Liver (tissue), 9 donors: ENCODE results near the gene STAMBPL1. TPM values are rescaled to one million over a fixed set of nuclear protein-coding genes. Genes with fewer than 3 reads are reported as not detected.

Experiments
- DNase-seq: peaks from one replicate; pipeline ENCODE4 v3.0.0-alpha.2; 2017; ENCODE audit warnings: low spot score
- H3K27ac ChIP-seq, 2 donors: one replicate each; pipeline ENCODE4 v1.7.0; 2013; ENCODE audit warnings: inconsistent platforms in 2 of 2, low read length in 2 of 2, control low read depth in 1 of 2, low read depth in 1 of 2, mild to moderate bottlenecking in 1 of 2
- H3K27me3 ChIP-seq, 4 donors: one replicate each; pipeline versions ENCODE4 v1.6.1 to v1.7.0; 2013; ENCODE audit warnings: low read length in 3 of 4, inconsistent platforms in 1 of 4, mild to moderate bottlenecking in 1 of 4, moderate library complexity in 1 of 4; ENCODE audit not compliant: control insufficient read depth in 4 of 4, insufficient read depth in 4 of 4
- H3K36me3 ChIP-seq, 4 donors: one replicate each; pipeline versions ENCODE4 v1.6.1 to v1.7.0; 2013; ENCODE audit warnings: low read length in 3 of 4, mild to moderate bottlenecking in 3 of 4, low read depth in 1 of 4, moderate library complexity in 1 of 4; ENCODE audit not compliant: control insufficient read depth in 4 of 4, insufficient read depth in 3 of 4
- H3K4me1 ChIP-seq, 4 donors: one replicate each; pipeline versions ENCODE4 v1.6.1 to v1.7.0; 2013; ENCODE audit warnings: low read length in 3 of 4, mild to moderate bottlenecking in 3 of 4, moderate library complexity in 1 of 4; ENCODE audit not compliant: control insufficient read depth in 4 of 4, insufficient read depth in 4 of 4
- H3K4me3 ChIP-seq, 3 donors: one replicate each; pipeline versions ENCODE4 v1.6.1 to v1.7.0; 2013; ENCODE audit warnings: low read length in 3 of 3, control low read depth in 1 of 3, low read depth in 1 of 3, mild to moderate bottlenecking in 1 of 3
- H3K9ac ChIP-seq, 2 donors: one replicate each; pipeline ENCODE4 v1.7.0; 2013; ENCODE audit warnings: low read length in 2 of 2, mild to moderate bottlenecking in 2 of 2, moderate library complexity in 2 of 2, control low read depth in 1 of 2, low read depth in 1 of 2
- H3K9me3 ChIP-seq, 4 donors: one replicate each; pipeline versions ENCODE4 v1.6.1 to v1.7.0; 2013; ENCODE audit warnings: low read length in 3 of 4; ENCODE audit not compliant: control insufficient read depth in 4 of 4
- ATF3 ChIP-seq: IDR thresholded peaks from 2 replicates; pipeline ENCODE4 v1.6.1; 2016; ENCODE audit warnings: antibody characterized with exemption
- CTCF ChIP-seq: fragments of 150-350 bp; IDR thresholded peaks from 2 replicates; pipeline ENCODE4 v1.5.1; 2017; ENCODE audit warnings: improper control_type of control experiment, low read depth, low read length; ENCODE audit not compliant: missing input control
- EGR1 ChIP-seq, 2 donors: IDR thresholded peaks; 2 replicates each; pipeline ENCODE4 v1.6.1; 2016 to 2018; ENCODE audit warnings: antibody characterized with exemption in 2 of 2, low read depth in 2 of 2
- FOXA1 ChIP-seq: IDR thresholded peaks from 2 replicates; pipeline ENCODE4 v1.6.1; 2016; ENCODE audit warnings: antibody characterized with exemption
- FOXA2 ChIP-seq: IDR thresholded peaks from 2 replicates; pipeline ENCODE4 v1.6.1; 2016; ENCODE audit warnings: antibody characterized with exemption
- GABPA ChIP-seq, 2 donors: IDR thresholded peaks in 1 of 2; conservative IDR thresholded peaks in 1 of 2; 2 replicates each; pipeline ENCODE4 v1.6.1; 2016; ENCODE audit warnings: antibody characterized with exemption in 2 of 2, mild to moderate bottlenecking in 1 of 2, moderate library complexity in 1 of 2
- HNF4A ChIP-seq, 2 donors: conservative IDR thresholded peaks; 2 replicates each; pipeline ENCODE4 v1.6.1; 2016; ENCODE audit warnings: antibody characterized with exemption in 2 of 2, mild to moderate bottlenecking in 2 of 2
- HNF4G ChIP-seq: IDR thresholded peaks from 2 replicates; pipeline ENCODE4 v1.6.1; 2016; ENCODE audit warnings: antibody characterized with exemption
- JUND ChIP-seq, 2 donors: IDR thresholded peaks; 2 replicates each; pipeline ENCODE4 v1.6.1; 2016; ENCODE audit warnings: antibody characterized with exemption in 2 of 2
- RAD21 ChIP-seq, 2 donors: IDR thresholded peaks; 2 replicates each; pipeline ENCODE4 v1.6.1; 2016; ENCODE audit warnings: antibody characterized with exemption in 2 of 2, mild to moderate bottlenecking in 2 of 2
- REST ChIP-seq: IDR thresholded peaks from 2 replicates; pipeline ENCODE4 v1.6.1; 2016; ENCODE audit warnings: antibody characterized with exemption, mild to moderate bottlenecking
- RXRA ChIP-seq, 2 donors: IDR thresholded peaks; 2 replicates each; pipeline ENCODE4 v1.6.1; 2017 to 2018; ENCODE audit warnings: antibody characterized with exemption in 2 of 2, mild to moderate bottlenecking in 1 of 2
- SP1 ChIP-seq: IDR thresholded peaks from 2 replicates; pipeline ENCODE4 v1.6.1; 2018; ENCODE audit warnings: antibody characterized with exemption, mild to moderate bottlenecking
- TAF1 ChIP-seq: conservative IDR thresholded peaks from 2 replicates; pipeline ENCODE4 v1.6.1; 2016; ENCODE audit warnings: antibody characterized with exemption, mild to moderate bottlenecking
- YY1 ChIP-seq: IDR thresholded peaks from 2 replicates; pipeline ENCODE4 v1.6.1; 2016; ENCODE audit warnings: antibody characterized with exemption, mild to moderate bottlenecking
- ZBTB33 ChIP-seq: IDR thresholded peaks from 2 replicates; pipeline ENCODE4 v1.6.1; 2016; ENCODE audit warnings: antibody characterized with exemption
- WGBS: extraction: QIAGEN DNeasy Blood & Tissue Kit; methylation state at CpG from one replicate; pipeline ENCODE4 v1.1.7; 2013; 5-methylcytosine and 5-hydroxymethylcytosine counted together
- polyA plus RNA-seq, 2 donors: library from polyadenylated mRNA; stranded (reverse) in 1 of 2; unstranded in 1 of 2; fragments of 200-250 nt in 1 of 2; fragments of >200 nt in 1 of 2; fragmentation: Nextera tagmentation in 1 of 2; extraction: Ambion mirVana in 1 of 2; gene quantifications; one replicate each; pipeline versions ENCODE4 v1.2.1 to v1.2.3, GENCODE V29; 2013 to 2015
- total RNA-seq, 2 donors: library from RNA; depleted of rRNA; stranded (reverse); fragments of >200 nt; gene quantifications; one replicate each; pipeline ENCODE4 v1.2.3, GENCODE V29; 2014
- donor health status: healthy.
- donor health status: healthy.
- donor health status: healthy.
- donor health status: healthy.
- donor health status: healthy.

Gene STAMBPL1
- total and polyA plus RNA-seq, 4 donors, result 1.3 to 8.0 (median 3.7) TPM

GRCh38 chr10:88938938-88939337 lies 58.9 kb downstream of the STAMBPL1 start:
- no peak for DNase-seq
- Histone ChIP-seq H3K4me3 (no peak overlapping the region), H3K9ac (no peak overlapping the region), H3K4me1 (peaks cover 3 to 10% (median 7%) of the 10 kb centered on the region in 4 donors), H3K27me3 (no peaks in the 10 kb centered on the region), H3K36me3 (peaks cover 0 to 4% (median 0%) of the 10 kb centered on the region in 4 donors), H3K9me3 (no peaks in the 10 kb centered on the region), H3K27ac (no peak overlapping the region)
- 98% methylated on average over 2 of the region's 2 CpGs for WGBS
- no peak for TF ChIP-seq FOXA2
- no peak for TF ChIP-seq ATF3
- no peak for TF ChIP-seq ZBTB33
- no peak for TF ChIP-seq GABPA (IDR thresholded peaks at IDR 0.05 in 1 of 2, conservative IDR thresholded peaks at IDR 0.05 in 1 of 2)
- no peak for TF ChIP-seq HNF4G
- no peak for TF ChIP-seq RXRA (IDR thresholded peaks at IDR 0.05)
- TF ChIP-seq YY1, result no peak
- TF ChIP-seq FOXA1, result no peak
- no peak for TF ChIP-seq HNF4A (conservative IDR thresholded peaks at IDR 0.05)
- no peak for TF ChIP-seq TAF1
- no peak for TF ChIP-seq JUND (IDR thresholded peaks at IDR 0.05)
- no peak for TF ChIP-seq REST
- TF ChIP-seq RAD21 (IDR thresholded peaks at IDR 0.05), result no peak
- no peak for TF ChIP-seq EGR1 (IDR thresholded peaks at IDR 0.05; ENCODE audit: low read depth in 2 of 2)
- no peak for TF ChIP-seq SP1

- DNase-seq, result no peak
- Histone ChIP-seq H3K27ac (no peak overlapping the region), H3K27me3 (no peaks in the 10 kb centered on the region), H3K4me3 (no peak overlapping the region), H3K36me3 (peaks cover 0 to 4% (median 0%) of the 10 kb centered on the region in 4 donors), H3K9me3 (no peaks in the 10 kb centered on the region), H3K9ac (no peak overlapping the region), H3K4me1 (no peaks in the 10 kb centered on the region)
- WGBS, result 95% methylated on average over 6 of the region's 6 CpGs
- TF ChIP-seq ATF3 (no peak), REST (no peak), TAF1 (no peak), CTCF (no peak), YY1 (no peak), ZBTB33 (no peak), RXRA (IDR thresholded peaks at IDR 0.05) (no peak), RAD21 (IDR thresholded peaks at IDR 0.05) (no peak), FOXA1 (no peak), SP1 (no peak)
Observed at GRCh38 chr10:88941026-88941425, 61.0 kb downstream of the STAMBPL1 start.
